OCI-LY1 (cell line): ENCODE measurements around the gene ITGA2.

Experiments
- H2AFZ ChIP-seq: fragments of 200-600 bp; sonication (generic), shearing (Covaris generic); 2 replicates; pipeline ENCODE4 v1.6.0; 2014; ENCODE audit warnings: antibody characterized with exemption, mild to moderate bottlenecking, low read length
- H3F3A ChIP-seq: fragments of 200-600 bp; sonication (generic), shearing (Covaris generic); 2 replicates; pipeline ENCODE4 v1.6.0; 2014; ENCODE audit warnings: mild to moderate bottlenecking, antibody characterized with exemption, low read length, moderate library complexity; ENCODE audit not compliant: insufficient read depth
- H3K27ac ChIP-seq: fragments of 200-600 bp; sonication (generic); 2 replicates; pipeline ENCODE4 v1.5.1; 2014; ENCODE audit warnings: low read length, mixed run types, mild to moderate bottlenecking, low read depth; ENCODE audit not compliant: poor library complexity, severe bottlenecking
- H3K27me3 ChIP-seq: fragments of 200-600 bp; sonication (generic); 2 replicates; pipeline ENCODE4 v1.6.0; 2014; ENCODE audit warnings: antibody characterized with exemption, mild to moderate bottlenecking, low read length, moderate library complexity; ENCODE audit not compliant: insufficient read depth
- H3K36me3 ChIP-seq: fragments of 200-600 bp; sonication (generic); 2 replicates; pipeline ENCODE4 v1.6.1; 2014; ENCODE audit warnings: mild to moderate bottlenecking, antibody characterized with exemption, low read length, moderate library complexity, mixed read lengths; ENCODE audit not compliant: insufficient read depth
- H3K4me1 ChIP-seq: fragments of 200-600 bp; sonication (generic); 2 replicates; pipeline ENCODE4 v1.5.1; 2014; ENCODE audit warnings: mild to moderate bottlenecking, low read length, moderate library complexity; ENCODE audit not compliant: insufficient read depth, severe bottlenecking
- H3K4me2 ChIP-seq: fragments of 200-600 bp; sonication (generic), shearing (Covaris generic); 2 replicates; pipeline ENCODE4 v1.6.1; 2014; ENCODE audit warnings: low read length
- H3K4me3 ChIP-seq: fragments of 200-600 bp; sonication (generic); 2 replicates; pipeline ENCODE4 v1.5.1; 2014; ENCODE audit warnings: low read length, low read depth, mild to moderate bottlenecking, mixed read lengths; ENCODE audit not compliant: poor library complexity, severe bottlenecking
- H3K79me2 ChIP-seq: fragments of 200-600 bp; shearing (Covaris generic); 2 replicates; pipeline ENCODE4 v1.6.1; 2016; ENCODE audit warnings: mixed run types, low read length, mixed read lengths; ENCODE audit not compliant: insufficient read depth
- H3K9ac ChIP-seq: fragments of 200-600 bp; sonication (generic), shearing (Covaris generic); 2 replicates; pipeline ENCODE4 v1.6.1; 2014; ENCODE audit warnings: mild to moderate bottlenecking, low read length, mixed read lengths
- H3K9me2 ChIP-seq: fragments of 200-600 bp; sonication (generic), shearing (Covaris generic); 2 replicates; pipeline ENCODE4 v1.6.1; 2014; ENCODE audit warnings: low read depth, mild to moderate bottlenecking, low read length, mixed read lengths
- H3K9me3 ChIP-seq: fragments of 200-600 bp; shearing (Covaris generic); 2 replicates; pipeline ENCODE4 v1.6.1; 2014; ENCODE audit warnings: low read length, mixed read lengths
- H4K20me1 ChIP-seq: fragments of 200-600 bp; sonication (generic), shearing (Covaris generic); 2 replicates; pipeline ENCODE4 v1.6.0; 2016; ENCODE audit warnings: mild to moderate bottlenecking, low read length; ENCODE audit not compliant: insufficient read depth
- CTCF ChIP-seq: fragments of 200-600 bp; sonication (generic), shearing (Covaris generic); IDR thresholded peaks from 2 replicates; pipeline ENCODE4 v1.5.1; 2017; ENCODE audit warnings: mild to moderate bottlenecking, antibody characterized with exemption, low read length, moderate library complexity, mixed read lengths
- EZH2 ChIP-seq: fragments of 200-600 bp; sonication (generic), shearing (Covaris generic); IDR thresholded peaks from 2 replicates; pipeline ENCODE4 v1.8.0; 2017; ENCODE audit warnings: borderline replicate concordance, mixed run types, mild to moderate bottlenecking, antibody characterized with exemption, low read length, moderate library complexity, mixed read lengths

ITGA2 gene

GRCh38 chr5:53006911-53007890, 18.0 kb downstream of the ITGA2 start:
- no peak overlapping the region for H3K4me3 ChIP-seq
- H3K9ac ChIP-seq: no peak overlapping the region
- H3K79me2 ChIP-seq: no peaks in the 10 kb centered on the region
- H3K9me3 ChIP-seq: no peaks in the 10 kb centered on the region
- no peaks in the 10 kb centered on the region for H3F3A ChIP-seq
- no peaks in the 10 kb centered on the region for H4K20me1 ChIP-seq
- no peak overlapping the region for H3K27ac ChIP-seq
- H3K4me2 ChIP-seq: no peak overlapping the region
- H2AFZ ChIP-seq: no peak overlapping the region
- no peaks in the 10 kb centered on the region for H3K9me2 ChIP-seq
- no peaks in the 10 kb centered on the region for H3K27me3 ChIP-seq
- TF ChIP-seq CTCF (no peak), EZH2 (no peak)
- H3K36me3 ChIP-seq: no peaks in the 10 kb centered on the region
- no peaks in the 10 kb centered on the region for H3K4me1 ChIP-seq

- H4K20me1 ChIP-seq: no peaks in the 10 kb centered on the region
- H3K27me3 ChIP-seq: no peaks in the 10 kb centered on the region
- no peak overlapping the region for H3K4me3 ChIP-seq
- H3K79me2 ChIP-seq: no peaks in the 10 kb centered on the region
- no peaks in the 10 kb centered on the region for H3K36me3 ChIP-seq
- no peak overlapping the region for H2AFZ ChIP-seq
- H3K4me1 ChIP-seq: no peaks in the 10 kb centered on the region
- H3K9ac ChIP-seq: no peak overlapping the region
- H3F3A ChIP-seq: no peaks in the 10 kb centered on the region
- no peak overlapping the region for H3K27ac ChIP-seq
- H3K9me2 ChIP-seq: no peaks in the 10 kb centered on the region
- TF ChIP-seq EZH2: no peak
- TF ChIP-seq CTCF: no peak
- no peak overlapping the region for H3K4me2 ChIP-seq
- no peaks in the 10 kb centered on the region for H3K9me3 ChIP-seq
Measured at GRCh38 chr5:53008751-53009150, 19.6 kb downstream of the ITGA2 start.

GRCh38 chr5:53009816-53010215, 20.7 kb downstream of the ITGA2 start:
- H3K4me1 ChIP-seq: no peaks in the 10 kb centered on the region
- H3K9ac ChIP-seq: no peak overlapping the region

More at GRCh38 chr5:53009816-53010215, 20.7 kb downstream of the ITGA2 start:
- no peak overlapping the region for H3K4me3 ChIP-seq
- no peaks in the 10 kb centered on the region for H3F3A ChIP-seq
- no peaks in the 10 kb centered on the region for H3K9me3 ChIP-seq
- TF ChIP-seq CTCF (no peak), EZH2 (no peak)
- H3K27me3 ChIP-seq: no peaks in the 10 kb centered on the region
- H3K79me2 ChIP-seq: no peaks in the 10 kb centered on the region
- no peak overlapping the region for H3K4me2 ChIP-seq
- H3K9me2 ChIP-seq: no peaks in the 10 kb centered on the region
- H3K36me3 ChIP-seq: no peaks in the 10 kb centered on the region
- H2AFZ ChIP-seq: no peak overlapping the region
- H4K20me1 ChIP-seq: no peaks in the 10 kb centered on the region
- no peak overlapping the region for H3K27ac ChIP-seq
